Common myeloid progenitor, CD34-positive (primary cell): ENCODE data around the gene SLC25A34.

Experiments used
- CTCF ChIA-PET: fragments of 350-600 bp; sonication (Branson Sonifier 250); formaldehyde crosslinking; loops from one replicate; lab custom pipeline; 2021; ENCODE audit warnings: antibody characterized with exemption; lab: Charles Lee
- POLR2A ChIA-PET: fragments of 350-600 bp; sonication (Branson Sonifier 250); formaldehyde crosslinking; loops from one replicate; lab custom pipeline; 2021; ENCODE audit warnings: antibody characterized with exemption; lab: Charles Lee
- DNase-seq, 3 donors: peaks; one replicate each; pipeline versions ENCODE4 v3.0.0 to v3.0.0-alpha.2; 2013
- H3K27ac ChIP-seq, 2 experiments: 1 replicate in 1 of 2; 2 replicates in 1 of 2; pipeline ENCODE4 v1.7.0; 2013; ENCODE audit warnings: inconsistent platforms in 2 of 2, low read length in 2 of 2, mild to moderate bottlenecking in 2 of 2, low read depth in 1 of 2, moderate library complexity in 1 of 2; ENCODE audit not compliant: severe bottlenecking in 2 of 2, insufficient read depth in 1 of 2, poor library complexity in 1 of 2
- H3K27me3 ChIP-seq, 5 experiments: replicated peaks in 2 of 5; 1 replicate in 3 of 5; 2 replicates in 2 of 5; pipeline versions ENCODE4 v1.6.1 to v1.7.0; 2013; ENCODE audit warnings: low read length in 4 of 5, mild to moderate bottlenecking in 2 of 5, moderate library complexity in 2 of 5, inconsistent platforms in 1 of 5; ENCODE audit not compliant: insufficient read depth in 5 of 5, control insufficient read depth in 4 of 5
- H3K36me3 ChIP-seq, 4 experiments: 1 replicate in 2 of 4; 2 replicates in 2 of 4; pipeline versions ENCODE4 v1.6.1 to v1.7.0; 2013; ENCODE audit warnings: low read length in 3 of 4, control low read depth in 1 of 4, mild to moderate bottlenecking in 1 of 4; ENCODE audit not compliant: control insufficient read depth in 4 of 4, insufficient read depth in 4 of 4
- H3K4me1 ChIP-seq, 4 experiments: 1 replicate in 3 of 4; 2 replicates in 1 of 4; pipeline versions ENCODE4 v1.6.1 to v1.7.1; 2013; ENCODE audit warnings: low read length in 3 of 4, mild to moderate bottlenecking in 3 of 4, control low read depth in 1 of 4, inconsistent platforms in 1 of 4, moderate library complexity in 1 of 4; ENCODE audit not compliant: control insufficient read depth in 4 of 4, insufficient read depth in 4 of 4; ENCODE audit errors: control extremely low read depth in 1 of 4
- H3K4me3 ChIP-seq, 7 experiments: 1 replicate in 4 of 7; 2 replicates in 3 of 7; pipeline versions ENCODE4 v1.5.1 to v1.7.0; 2013; ENCODE audit warnings: mild to moderate bottlenecking in 7 of 7, low read length in 6 of 7, moderate library complexity in 6 of 7, inconsistent platforms in 2 of 7, low read depth in 2 of 7, control low read depth in 1 of 7; ENCODE audit not compliant: insufficient read depth in 4 of 7, control insufficient read depth in 1 of 7; ENCODE audit errors: extremely low read depth in 1 of 7
- H3K9me3 ChIP-seq, 5 experiments: 1 replicate in 4 of 5; 2 replicates in 1 of 5; pipeline versions ENCODE4 v1.6.1 to v1.7.1; 2013; ENCODE audit warnings: low read length in 4 of 5, mild to moderate bottlenecking in 2 of 5, inconsistent platforms in 1 of 5, low read depth in 1 of 5, moderate library complexity in 1 of 5; ENCODE audit not compliant: control insufficient read depth in 4 of 5, insufficient read depth in 2 of 5; ENCODE audit errors: control extremely low read depth in 1 of 5
- WGBS: methylation state at CpG from one replicate; pipeline ENCODE4 v1.1.5; 2013; ENCODE audit not compliant: insufficient coverage; 5-methylcytosine and 5-hydroxymethylcytosine counted together

The SLC25A34 gene

DNA sequence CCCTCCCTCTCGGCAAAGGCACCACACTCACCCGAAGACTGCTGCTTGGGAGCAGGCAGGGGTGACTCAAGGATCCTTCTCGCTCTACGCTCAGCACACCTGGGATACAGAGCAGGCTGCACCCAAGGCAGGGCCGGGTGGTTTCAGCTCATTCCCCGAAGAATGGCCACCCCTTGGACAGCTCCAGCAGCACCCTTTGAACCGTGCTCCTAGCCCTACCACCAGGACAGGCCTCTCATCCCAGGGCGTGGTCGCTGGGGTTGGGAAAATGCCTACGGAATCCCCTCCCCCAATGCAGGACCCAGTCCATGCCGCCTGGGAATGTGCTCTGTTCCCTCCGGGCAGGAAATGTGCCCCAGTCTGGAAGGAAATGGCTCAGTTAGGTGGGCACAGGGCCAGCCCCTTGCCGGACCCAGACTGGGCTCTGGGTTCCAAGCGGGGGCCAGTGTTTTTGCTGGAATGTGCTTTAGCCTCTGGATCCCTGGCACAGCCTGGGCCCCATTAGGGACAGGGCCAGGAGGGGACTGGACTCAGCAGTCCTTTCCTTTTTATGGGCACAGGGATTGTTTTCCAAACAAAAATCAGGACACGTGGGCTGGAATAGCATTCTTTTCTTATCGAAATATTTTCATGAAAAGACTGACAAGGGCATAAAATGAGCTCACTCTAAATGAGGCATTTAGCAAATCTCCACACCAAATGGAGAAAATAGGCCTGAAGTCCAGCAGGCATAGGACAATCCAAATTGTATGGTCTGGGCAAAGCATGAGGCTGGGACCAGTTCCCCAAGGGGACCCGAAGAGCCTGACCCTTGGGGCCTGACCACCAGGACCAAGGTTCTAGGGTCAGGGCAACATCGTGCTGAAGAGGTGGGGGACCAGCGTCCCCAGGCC lies 13.6 kb downstream of the SLC25A34 start:
- no peak for DNase-seq
- Histone ChIP-seq H3K27me3 (no peaks in the 10 kb centered on the region), H3K36me3 (no peaks in the 10 kb centered on the region), H3K4me1 (peaks cover 0 to 2% (median 0%) of the 10 kb centered on the region in 4 experiments), H3K4me3 (no peak overlapping the region), H3K9me3 (no peaks in the 10 kb centered on the region), H3K27ac (no peak overlapping the region)
- WGBS = 82% methylated on average over 16 of the region's 19 CpGs
- ChIA-PET POLR2A (no interaction called here), CTCF (interaction anchor here (1.7 kb wide), 1 partner anchor 9 kb away, joined by 7 read pairs; no protein-coding TSS in a partner anchor)

DNA sequence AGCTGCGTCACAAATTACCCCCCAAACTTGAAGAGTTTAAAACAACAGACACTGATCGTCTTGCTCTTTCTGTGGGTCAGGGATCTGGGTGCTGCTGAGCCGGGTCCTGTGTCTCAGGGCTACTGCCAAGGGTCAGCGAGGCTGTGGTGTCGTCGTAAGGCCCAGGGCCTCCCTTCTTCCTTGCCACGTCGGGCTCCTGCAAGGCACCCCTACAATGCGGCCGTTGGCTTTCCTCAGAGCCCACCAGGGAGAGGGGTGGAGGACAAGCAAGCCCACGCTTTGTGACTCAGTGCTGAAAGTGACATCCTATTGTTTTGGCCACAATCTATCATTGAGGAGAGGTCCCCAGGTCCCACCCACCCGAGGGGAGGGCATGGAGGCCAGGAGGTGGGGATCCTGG lies 14.9 kb downstream of the SLC25A34 start:
- Histone ChIP-seq H3K36me3 (no peaks in the 10 kb centered on the region), H3K9me3 (no peaks in the 10 kb centered on the region), H3K27me3 (peaks cover 0 to 11% (median 6%) of the 10 kb centered on the region in 5 experiments), H3K4me3 (no peak overlapping the region), H3K4me1 (peaks cover 0 to 4% (median 0%) of the 10 kb centered on the region in 4 experiments), H3K27ac (no peak overlapping the region)
- no peak for DNase-seq
- POLR2A ChIA-PET = no interaction called here
- WGBS = 96% methylated on average over 7 of the region's 12 CpGs
- CTCF ChIA-PET = no interaction called here

DNA sequence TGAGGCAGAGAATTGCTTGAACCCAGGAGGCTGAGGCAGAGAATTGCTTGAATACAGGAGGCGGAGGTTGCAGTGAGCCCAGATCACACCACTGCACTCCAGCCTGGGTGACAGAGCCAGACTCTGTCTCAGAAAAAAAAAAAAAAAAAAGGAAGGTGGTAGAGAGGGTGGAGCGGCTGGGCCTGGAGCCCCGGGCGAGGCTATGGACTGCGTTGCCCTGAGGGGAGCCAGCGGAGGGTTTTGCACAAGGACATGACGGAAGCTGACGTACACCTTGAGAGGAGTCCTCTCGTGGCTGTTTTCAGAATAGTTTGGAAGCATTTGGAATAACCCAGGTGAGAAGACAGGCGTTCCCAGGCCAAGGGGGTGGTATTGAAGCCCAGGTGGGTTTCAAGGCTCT lies 15.7 kb downstream of the SLC25A34 start:
- CTCF ChIA-PET = no interaction called here
- Histone ChIP-seq H3K36me3 (no peaks in the 10 kb centered on the region), H3K27me3 (peaks cover 0 to 18% (median 10%) of the 10 kb centered on the region in 5 experiments), H3K4me3 (no peak overlapping the region), H3K27ac (no peak overlapping the region), H3K9me3 (no peaks in the 10 kb centered on the region), H3K4me1 (peaks cover 0 to 11% (median 7%) of the 10 kb centered on the region in 4 experiments)
- WGBS = 100% methylated on average over 5 of the region's 10 CpGs
- DNase-seq = no peak
- POLR2A ChIA-PET = no interaction called here

DNA sequence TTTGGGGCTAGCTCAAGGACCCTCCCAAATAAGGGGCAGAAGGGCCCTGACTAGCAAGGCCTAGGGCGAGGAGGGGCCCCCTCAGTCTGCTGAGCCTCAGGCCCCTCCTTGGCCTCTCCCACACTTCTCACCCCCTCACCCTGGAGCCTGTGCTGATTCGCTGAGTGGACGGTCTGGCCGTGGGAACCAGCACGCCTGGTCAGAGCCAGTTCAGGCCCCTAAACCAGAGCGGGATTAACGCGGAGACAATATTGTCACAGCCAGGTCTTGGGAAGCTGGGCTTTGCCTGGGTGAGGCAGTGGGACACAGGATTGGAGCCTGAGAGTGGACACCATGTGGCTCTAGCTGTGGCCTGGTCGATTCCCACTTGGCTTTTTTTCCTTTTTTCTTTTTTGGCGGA lies 17.7 kb downstream of the SLC25A34 start:
- ChIA-PET CTCF (interaction anchor here (1.8 kb wide), 1 partner anchor 13 kb away, joined by 4 read pairs; no protein-coding TSS in a partner anchor), POLR2A (no interaction called here)
- Histone ChIP-seq H3K36me3 (no peaks in the 10 kb centered on the region), H3K27me3 (peaks cover 0 to 36% (median 22%) of the 10 kb centered on the region in 5 experiments), H3K4me3 (no peak overlapping the region), H3K9me3 (no peaks in the 10 kb centered on the region), H3K4me1 (peaks cover 0 to 17% (median 8%) of the 10 kb centered on the region in 4 experiments), H3K27ac (no peak overlapping the region)
- no peak for DNase-seq
- 92% methylated on average over 10 of the region's 10 CpGs for WGBS

DNA sequence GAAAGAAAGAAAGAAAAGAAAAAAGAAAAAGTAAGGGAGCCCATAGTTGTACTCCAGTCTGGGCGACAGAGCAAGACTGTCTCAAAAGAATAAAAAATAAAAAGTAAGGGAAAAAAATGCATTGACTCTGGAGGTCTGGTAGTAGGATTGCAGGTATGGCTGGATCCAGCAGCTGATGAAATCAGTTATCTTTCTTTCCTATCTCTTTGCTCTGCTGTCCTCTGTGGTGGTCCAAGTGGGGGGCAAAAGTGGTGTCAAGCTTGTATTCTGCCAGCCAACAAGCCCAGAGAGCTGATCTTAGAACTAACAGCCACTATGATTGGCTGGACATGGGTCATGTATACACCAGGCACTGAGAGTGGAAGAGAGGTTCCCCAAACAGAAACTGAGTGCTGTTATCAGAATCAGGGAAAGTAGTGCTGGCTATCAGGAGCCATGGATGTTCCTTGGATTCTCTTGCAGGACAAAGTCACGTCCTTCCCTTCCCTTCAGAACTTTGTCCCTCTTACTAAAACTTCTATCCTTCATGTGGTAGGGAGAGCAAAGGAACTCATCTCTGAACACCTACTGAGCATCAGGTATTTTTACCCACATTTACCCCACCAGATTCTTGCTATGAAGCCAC lies 19.1 kb downstream of the SLC25A34 start:
- H3K4me3 ChIP-seq = no peak overlapping the region
- no peak for DNase-seq
- CTCF ChIA-PET = interaction anchor here (1.1 kb wide), 1 partner anchor 14 kb away, joined by 4 read pairs; no protein-coding TSS in a partner anchor
- H3K9me3 ChIP-seq = no peaks in the 10 kb centered on the region
- H3K27ac ChIP-seq = no peak overlapping the region
- POLR2A ChIA-PET = no interaction called here
- WGBS = 100% methylated on average over 1 of the region's 2 CpGs
- H3K36me3 ChIP-seq = no peaks in the 10 kb centered on the region
- H3K4me1 ChIP-seq = peaks cover 0 to 21% (median 12%) of the 10 kb centered on the region in 4 experiments
- peaks cover 0 to 49% (median 31%) of the 10 kb centered on the region in 5 experiments for H3K27me3 ChIP-seq

DNA sequence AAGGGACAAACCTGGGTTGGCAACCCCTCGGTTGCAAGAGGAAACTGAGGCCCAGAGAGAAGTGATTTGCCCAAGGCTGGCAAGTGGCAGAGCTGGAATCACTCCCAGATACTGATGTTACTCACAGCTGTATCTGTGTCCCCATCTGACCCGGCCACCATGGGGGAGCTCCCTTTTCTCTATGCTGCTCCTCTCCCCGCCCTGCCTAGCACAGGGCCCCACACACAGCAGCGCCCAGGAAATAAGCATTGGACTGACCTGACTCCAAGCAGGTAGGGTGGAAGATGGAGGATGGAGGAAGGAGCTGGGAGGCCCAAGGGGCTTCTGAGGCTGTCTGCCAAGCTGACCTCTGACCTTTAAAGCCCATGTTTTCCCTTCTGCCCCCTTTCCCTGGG lies 19.6 kb downstream of the SLC25A34 start:
- POLR2A ChIA-PET = interaction anchor here (0.6 kb wide), 1 partner anchor 552 kb away, joined by 4 read pairs; no protein-coding TSS in a partner anchor
- no peak overlapping the region for H3K27ac ChIP-seq
- no peak for DNase-seq
- H3K9me3 ChIP-seq = no peaks in the 10 kb centered on the region
- no peak overlapping the region for H3K4me3 ChIP-seq
- CTCF ChIA-PET = interaction anchor here (1.1 kb wide), 1 partner anchor 15 kb away, joined by 4 read pairs; no protein-coding TSS in a partner anchor
- peaks cover 0 to 54% (median 33%) of the 10 kb centered on the region in 5 experiments for H3K27me3 ChIP-seq
- 92% methylated on average over 3 of the region's 4 CpGs for WGBS
- H3K36me3 ChIP-seq = no peaks in the 10 kb centered on the region
- H3K4me1 ChIP-seq = peaks cover 0 to 21% (median 12%) of the 10 kb centered on the region in 4 experiments
